Myometrial cell (primary cell): ENCODE data around the gene CDIP1. TPM values are rescaled to one million over a fixed set of nuclear protein-coding genes. Genes with fewer than 3 reads are reported as not detected.

Experiments
- total RNA-seq: library from RNA; depleted of rRNA; stranded (reverse); fragments of >200 nt; gene quantifications from 2 replicates; pipeline ENCODE4 v1.2.3, GENCODE V29; 2015

The CDIP1 gene
- 6.6 and 10.1 TPM in 2 replicates for total RNA-seq

DNA sequence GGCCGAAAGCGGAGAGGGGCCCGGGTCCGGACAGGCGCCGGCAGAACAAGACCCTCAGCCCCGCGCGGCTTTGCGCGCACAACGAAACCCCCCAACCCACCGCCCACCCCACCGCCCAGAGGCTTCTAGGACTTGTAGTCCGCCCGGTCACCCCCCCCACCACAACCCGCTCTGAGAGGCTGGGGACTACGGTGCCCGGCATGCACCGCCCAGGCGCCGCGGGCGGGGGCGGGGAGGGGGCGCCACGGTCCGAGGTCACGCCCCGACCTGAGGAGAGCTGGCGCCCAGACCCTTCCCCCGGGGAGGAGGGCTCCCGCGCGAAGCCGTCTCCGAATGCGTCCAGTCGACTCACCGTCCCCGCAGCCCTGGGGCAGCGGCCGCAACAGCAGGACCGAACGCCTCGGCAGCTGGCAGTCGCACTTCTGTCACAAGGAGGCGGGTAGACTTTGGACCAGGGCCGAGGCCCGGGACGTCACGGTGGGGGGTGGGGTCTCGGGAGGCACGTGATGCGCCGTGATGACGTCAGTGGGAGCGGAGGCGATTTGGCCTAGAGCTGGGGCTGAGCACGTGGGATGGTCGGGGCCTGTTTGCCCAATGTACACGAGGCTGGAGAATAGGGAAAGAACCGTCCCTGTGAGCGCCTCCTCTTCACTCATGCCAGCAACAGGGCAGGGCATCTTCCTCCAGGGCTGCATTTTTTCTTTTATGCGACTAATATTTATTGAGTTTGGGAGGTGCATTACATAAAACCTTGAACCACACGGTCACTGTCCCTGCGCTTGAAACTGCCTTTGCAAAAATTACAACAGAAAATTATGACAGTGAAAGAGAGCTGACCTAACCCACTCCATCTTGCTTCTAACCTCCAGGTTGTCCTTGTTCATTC is at the start of gene CDIP1:
CDIP1 (minus strand) TSS at position 424 of the 886 bp plus-strand sequence. CDS start 24,643 bp downstream, outside the sequence.

GRCh38 chr16:4556112-4556511 is 17.5 kb upstream of the CDIP1 start, which contains the start of gene C16orf96:
C16orf96 (plus strand) TSS chr16:4556340; CDS start chr16:4556490, 150 bp downstream.

DNA sequence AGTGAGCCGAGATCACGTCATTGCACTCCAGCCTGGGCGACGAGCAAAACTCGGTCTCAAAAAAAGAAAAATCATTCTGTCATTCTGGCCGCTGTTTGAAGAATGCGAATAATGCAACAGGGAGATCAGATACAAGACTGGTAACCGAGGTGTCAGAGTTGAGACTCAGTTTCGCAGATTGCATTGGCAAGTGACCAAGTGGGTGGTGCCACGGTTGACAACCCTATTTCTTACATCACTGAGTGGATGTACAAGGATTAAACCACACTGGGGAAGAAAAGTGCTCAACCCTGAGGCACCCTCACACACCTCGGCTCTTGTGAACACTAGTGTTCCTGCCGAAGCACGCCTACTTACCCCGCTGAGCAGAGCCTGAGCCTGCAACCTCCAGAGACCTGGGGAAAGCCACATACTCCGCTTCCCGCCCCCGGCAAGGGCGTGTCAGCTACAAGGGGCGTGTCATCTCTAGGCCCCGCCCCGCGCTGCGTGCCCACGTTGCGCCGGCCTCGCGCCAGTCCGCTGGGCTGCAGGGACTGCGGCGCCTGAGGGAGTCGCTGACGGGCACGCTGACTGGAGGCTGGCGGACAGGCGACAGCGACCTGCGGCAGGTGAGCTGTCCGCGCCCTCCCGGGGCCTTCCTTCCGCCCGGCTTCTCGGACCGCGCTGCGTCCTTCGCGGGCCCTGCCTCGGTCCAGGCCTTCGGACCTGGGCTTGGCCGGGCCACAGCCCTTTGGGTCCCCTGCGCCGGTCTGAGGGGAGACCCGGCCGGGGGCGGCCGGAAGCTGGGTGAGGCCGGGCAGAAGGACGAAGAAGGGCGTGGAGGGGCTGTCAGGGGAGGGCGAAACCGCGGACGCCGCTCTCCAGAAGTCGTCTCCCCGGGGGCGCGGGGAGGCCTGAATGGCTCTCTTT is 62.4 kb downstream of the CDIP1 start, which contains the start of gene HMOX2:
HMOX2 (plus strand) TSS at position 519 of the 909 bp plus-strand sequence. CDS start 29,127 bp downstream, outside the sequence.

GRCh38 chr16:4474192-4474961 is 64.2 kb downstream of the CDIP1 start, which contains the start of gene NMRAL1:
NMRAL1 (minus strand) TSS chr16:4474625; CDS start chr16:4474132, 493 bp downstream.

Other genes starting within 250 kb of the CDIP1 start
- gene GLIS2, start 222.7 kb downstream of the CDIP1 start, total RNA-seq: 6.7 and 6.9 TPM in 2 replicates
- 29.1 and 32.4 TPM in 2 replicates for gene PAM16, start 187.5 kb downstream of the CDIP1 start, total RNA-seq
- 108 and 121 TPM in 2 replicates for gene VASN, start 166.9 kb downstream of the CDIP1 start, total RNA-seq
- 13.3 and 14.1 TPM in 2 replicates for gene CORO7, start 122.2 kb downstream of the CDIP1 start, total RNA-seq
- gene DNAJA3, start 112.9 kb downstream of the CDIP1 start, total RNA-seq: 44.1 and 49.4 TPM in 2 replicates
- gene NMRAL1, start 64.1 kb downstream of the CDIP1 start, total RNA-seq: 78.9 and 86.2 TPM in 2 replicates
- 58.8 and 79.6 TPM in 2 replicates for gene HMOX2, start 62.4 kb downstream of the CDIP1 start, total RNA-seq
- not detected in 2 replicates for gene C16orf96, start 17.6 kb upstream of the CDIP1 start, total RNA-seq
- 2.3 and 6.0 TPM in 2 replicates for gene UBALD1, start 76.1 kb upstream of the CDIP1 start, total RNA-seq
- 31.4 and 37.7 TPM in 2 replicates for gene MGRN1, start 86.1 kb upstream of the CDIP1 start, total RNA-seq
- 42.5 and 43.0 TPM in 2 replicates for gene NUDT16L1, start 154.8 kb upstream of the CDIP1 start, total RNA-seq
- gene ANKS3, start 195.5 kb upstream of the CDIP1 start, total RNA-seq: 5.7 and 17.3 TPM in 2 replicates
- 0.35 and 2.6 TPM in 2 replicates for gene DNAAF8, start 195.8 kb upstream of the CDIP1 start, total RNA-seq
- gene ZNF500, start 228.4 kb upstream of the CDIP1 start, total RNA-seq: 8.6 and 10.3 TPM in 2 replicates
- gene SEPTIN12, start 249.6 kb upstream of the CDIP1 start, total RNA-seq: not detected in 2 replicates